Measurements from ENCODE around the gene TMEM144.

GRCh38 chr4:158259955-158260575, 49.8 kb downstream of the TMEM144 start:
- TF ChIP-seq POLR2A (IDR thresholded peaks at IDR 0.05), result no peak
- TF ChIP-seq, protein P1, sequence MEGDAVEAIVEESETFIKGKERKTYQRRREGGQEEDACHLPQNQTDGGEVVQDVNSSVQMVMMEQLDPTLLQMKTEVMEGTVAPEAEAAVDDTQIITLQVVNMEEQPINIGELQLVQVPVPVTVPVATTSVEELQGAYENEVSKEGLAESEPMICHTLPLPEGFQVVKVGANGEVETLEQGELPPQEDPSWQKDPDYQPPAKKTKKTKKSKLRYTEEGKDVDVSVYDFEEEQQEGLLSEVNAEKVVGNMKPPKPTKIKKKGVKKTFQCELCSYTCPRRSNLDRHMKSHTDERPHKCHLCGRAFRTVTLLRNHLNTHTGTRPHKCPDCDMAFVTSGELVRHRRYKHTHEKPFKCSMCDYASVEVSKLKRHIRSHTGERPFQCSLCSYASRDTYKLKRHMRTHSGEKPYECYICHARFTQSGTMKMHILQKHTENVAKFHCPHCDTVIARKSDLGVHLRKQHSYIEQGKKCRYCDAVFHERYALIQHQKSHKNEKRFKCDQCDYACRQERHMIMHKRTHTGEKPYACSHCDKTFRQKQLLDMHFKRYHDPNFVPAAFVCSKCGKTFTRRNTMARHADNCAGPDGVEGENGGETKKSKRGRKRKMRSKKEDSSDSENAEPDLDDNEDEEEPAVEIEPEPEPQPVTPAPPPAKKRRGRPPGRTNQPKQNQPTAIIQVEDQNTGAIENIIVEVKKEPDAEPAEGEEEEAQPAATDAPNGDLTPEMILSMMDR (IDR thresholded peaks at IDR 0.05), result peak in 2 of 6 experiments; percentile 30 to 39

Data from upper lobe of left lung (tissue), 4 donors.